GM19238 (cell line): ENCODE measurements around the gene USP30.
"Not testable (repeated sequence)": the region's sequence is repeated elsewhere in the genome, so short reads cannot be mapped to it uniquely, and the experiment has no call there.

Experiments used
- DNase-seq: peaks from one replicate; pipeline ENCODE4 v3.0.0; 2011; ENCODE audit warnings: low spot score; ENCODE audit not compliant: insufficient read length

Gene USP30

GRCh38 chr12:109052414-109053323, at the start of gene USP30:
TSS of gene USP30 (plus strand) at chr12:109052576. CDS start at chr12:109052679, 103 bp downstream.
- DNase-seq = peak; percentile 79

- DNase-seq = no peak
Observed at GRCh38 chr12:109004017-109004416, 48.4 kb upstream of the USP30 start.

GRCh38 chr12:109009766-109010165, 42.6 kb upstream of the USP30 start:
- no peak for DNase-seq

GRCh38 chr12:109010259-109010658, 42.1 kb upstream of the USP30 start:
- DNase-seq = no peak

GRCh38 chr12:109014984-109015765, 37.2 kb upstream of the USP30 start:
- no peak for DNase-seq

- DNase-seq = no peak
Observed at GRCh38 chr12:109016016-109016415, 36.4 kb upstream of the USP30 start.

GRCh38 chr12:109016978-109017377, 35.4 kb upstream of the USP30 start:
- DNase-seq = no peak

GRCh38 chr12:109018296-109018695, 34.1 kb upstream of the USP30 start:
- DNase-seq = no peak

GRCh38 chr12:109020146-109020795, 32.1 kb upstream of the USP30 start:
- no peak for DNase-seq

GRCh38 chr12:109020796-109021380, 31.5 kb upstream of the USP30 start, which contains the start of gene SVOP:
TSS of gene SVOP (minus strand) at chr12:109021068. CDS start at chr12:109020868, 200 bp downstream.
- DNase-seq = peak; percentile 16

- DNase-seq = no peak
Observed at GRCh38 chr12:109027767-109028166, 24.6 kb upstream of the USP30 start.

GRCh38 chr12:109028624-109029023, 23.8 kb upstream of the USP30 start:
- not testable (repeated sequence) for DNase-seq

GRCh38 chr12:109029411-109029810, 23.0 kb upstream of the USP30 start:
- DNase-seq = no peak

- DNase-seq = no peak
Observed at GRCh38 chr12:109033239-109034196, 18.9 kb upstream of the USP30 start.

- DNase-seq = no peak
Observed at GRCh38 chr12:109036975-109037374, 15.4 kb upstream of the USP30 start.

- DNase-seq = no peak
Observed at GRCh38 chr12:109044241-109044640, 8.1 kb upstream of the USP30 start.

GRCh38 chr12:109047081-109047805, 5.1 kb upstream of the USP30 start:
- DNase-seq = no peak

- DNase-seq = not testable (repeated sequence)
Observed at GRCh38 chr12:109048706-109049105, 3.7 kb upstream of the USP30 start.

- DNase-seq = not testable (repeated sequence)
Observed at GRCh38 chr12:109049794-109050193, 2.6 kb upstream of the USP30 start.

- no peak for DNase-seq
Observed at GRCh38 chr12:109052097-109052413, 321 bp upstream of the USP30 start.
